HCT116 (cell line): ENCODE data around the gene TSPAN10. TPM values are rescaled to one million over a fixed set of nuclear protein-coding genes. Genes with fewer than 3 reads are reported as not detected.

ENCODE experiments used
- ATAC-seq: fragments of 200-7000 bp; cut with Tn5 transposase; 2 replicates; pipeline ENCODE4 v1.9.1; 2020; ENCODE audit warnings: mild to moderate bottlenecking, moderate library complexity
- BruUV-seq: library from RNA; stranded (reverse); fragments of 400-500 nt; replicated peaks from 2 replicates; lab custom pipeline; 2021; lab: Mats Ljungman, UMichigan
- CTCF ChIA-PET: fragments of 300-600 bp; sonication (Branson Sonifier 250); formaldehyde crosslinking; loops from one replicate; lab custom pipeline; 2021; ENCODE audit warnings: antibody characterized with exemption; lab: Charles Lee
- POLR2A ChIA-PET: fragments of 300-600, 350-600 bp; sonication (Branson Sonifier 250); formaldehyde crosslinking; loops from one replicate; lab custom pipeline; 2021; ENCODE audit warnings: antibody characterized with exemption; lab: Charles Lee
- RAD21 ChIA-PET, 2 experiments: fragments of 300-600 bp; sonication (Branson Sonifier 250); formaldehyde crosslinking; loops; one replicate each; lab custom pipeline; 2023; ENCODE audit warnings: low total read pairs in 2 of 2; ENCODE audit not compliant: uncharacterized antibody in 2 of 2, unreplicated experiment in 2 of 2, low non-redundant PET in 1 of 2; lab: Charles Lee
- DNase-seq: peaks from one replicate; pipeline ENCODE4 v3.0.0-alpha.2; 2010; ENCODE audit warnings: low read depth, low spot score
- H2AFZ ChIP-seq: fragments of 200-600 bp; shearing (Covaris generic), sonication (generic); 2 replicates; pipeline ENCODE4 v1.6.1; 2017; ENCODE audit warnings: low read depth, mixed run types, mixed read lengths, antibody characterized with exemption, low read length; ENCODE audit not compliant: poor library complexity, severe bottlenecking
- H3K27ac ChIP-seq: 2 replicates; pipeline ENCODE4 v1.5.1; 2012; ENCODE audit warnings: low read depth, low read length
- H3K27me3 ChIP-seq: fragments of 200-600 bp; sonication (generic); 2 replicates; pipeline ENCODE4 v1.6.1; 2016; ENCODE audit warnings: mixed run types, low read length, mixed read lengths; ENCODE audit not compliant: insufficient read depth
- H3K36me3 ChIP-seq, 2 experiments: fragments of 200-500 bp in 1 of 2; fragments of 200-600 bp in 1 of 2; sonication (Bioruptor generic) in 1 of 2; sonication (generic) in 1 of 2; 2 replicates each; pipeline versions ENCODE4 v1.5.1 to v1.6.1; 2014 to 2016; ENCODE audit warnings: low read length in 2 of 2, inconsistent platforms in 1 of 2, mixed read lengths in 1 of 2, mixed run types in 1 of 2; ENCODE audit not compliant: insufficient read depth in 2 of 2, control insufficient read depth in 1 of 2
- H3K4me1 ChIP-seq, 2 experiments: fragments of 200-600 bp in 1 of 2; sonication (generic) in 1 of 2; 2 replicates each; pipeline versions ENCODE4 v1.5.1 to v1.6.1; 2012 to 2017; ENCODE audit warnings: low read length in 2 of 2, inconsistent platforms in 1 of 2, mild to moderate bottlenecking in 1 of 2, mixed read lengths in 1 of 2, mixed run types in 1 of 2, moderate library complexity in 1 of 2; ENCODE audit not compliant: insufficient read depth in 2 of 2, control insufficient read depth in 1 of 2
- H3K4me2 ChIP-seq: fragments of 200-600 bp; sonication (generic); 2 replicates; pipeline ENCODE4 v1.6.1; 2017; ENCODE audit warnings: mixed run types, low read length, mixed read lengths
- H3K4me3 ChIP-seq, 2 experiments: fragments of 200-600 bp in 1 of 2; sonication (generic) in 1 of 2; replicated peaks in 1 of 2; 2 replicates each; pipeline ENCODE4 v1.5.1; 2011 to 2016; ENCODE audit warnings: low read length in 2 of 2, control low read depth in 1 of 2, low read depth in 1 of 2, mild to moderate bottlenecking in 1 of 2, mixed read lengths in 1 of 2, mixed run types in 1 of 2
- H3K79me2 ChIP-seq: fragments of 200-600 bp; sonication (generic); 2 replicates; pipeline ENCODE4 v1.6.1; 2017; ENCODE audit warnings: mild to moderate bottlenecking, mixed run types, low read length, moderate library complexity, mixed read lengths; ENCODE audit not compliant: insufficient read depth
- H3K9ac ChIP-seq: fragments of 200-600 bp; sonication (generic); 2 replicates; pipeline ENCODE4 v1.6.1; 2016; ENCODE audit warnings: low read length, mixed read lengths
- H3K9me2 ChIP-seq: fragments of 200-600 bp; sonication (generic), shearing (Covaris generic); 2 replicates; pipeline ENCODE4 v1.6.1; 2017; ENCODE audit warnings: mixed run types, mild to moderate bottlenecking, moderate library complexity; ENCODE audit not compliant: insufficient read depth
- H3K9me3 ChIP-seq, 2 experiments: fragments of 200-500 bp in 1 of 2; fragments of 200-600 bp in 1 of 2; sonication (Bioruptor generic) in 1 of 2; sonication (generic) in 1 of 2; 2 replicates each; pipeline ENCODE4 v1.6.1; 2014 to 2017; ENCODE audit warnings: low read length in 2 of 2, mixed read lengths in 2 of 2, inconsistent platforms in 1 of 2, low read depth in 1 of 2, mild to moderate bottlenecking in 1 of 2, mixed run types in 1 of 2, moderate library complexity in 1 of 2; ENCODE audit not compliant: control insufficient read depth in 1 of 2, insufficient read depth in 1 of 2
- H4K20me1 ChIP-seq: fragments of 200-600 bp; sonication (generic), shearing (Covaris generic); 2 replicates; pipeline ENCODE4 v1.6.1; 2017; ENCODE audit warnings: mixed run types, mild to moderate bottlenecking, moderate library complexity; ENCODE audit not compliant: insufficient read depth
- CBX3 ChIP-seq: IDR thresholded peaks from 2 replicates; pipeline ENCODE4 v1.6.1; 2012; ENCODE audit warnings: low read depth
- EGR1 ChIP-seq: IDR thresholded peaks from 2 replicates; pipeline ENCODE4 v1.6.1; 2012; ENCODE audit warnings: low read depth
- ELF1 ChIP-seq: IDR thresholded peaks from 2 replicates; pipeline ENCODE4 v1.6.1; 2012; ENCODE audit warnings: low read depth, borderline replicate concordance
- EZH2 ChIP-seq: fragments of 200-600 bp; sonication (generic); IDR thresholded peaks from 2 replicates; pipeline ENCODE4 v1.6.1; 2017; ENCODE audit warnings: antibody characterized with exemption, mixed run types
- EZH2phosphoT487 ChIP-seq: fragments of 200-600 bp; IDR thresholded peaks from 2 replicates; pipeline ENCODE4 v1.6.1; 2018; ENCODE audit warnings: antibody characterized with exemption, borderline replicate concordance
- FOSL1 ChIP-seq: IDR thresholded peaks from 2 replicates; pipeline ENCODE4 v1.6.1; 2012; ENCODE audit warnings: low read depth
- POLR2AphosphoS5 ChIP-seq: IDR thresholded peaks from 2 replicates; pipeline ENCODE4 v1.6.1; 2011; ENCODE audit warnings: mild to moderate bottlenecking, low read depth, low read length, moderate library complexity
- RAD21 ChIP-seq: IDR thresholded peaks from 2 replicates; pipeline ENCODE4 v1.6.1; 2012; ENCODE audit warnings: low read depth, mild to moderate bottlenecking
- SIN3A ChIP-seq: IDR thresholded peaks from 2 replicates; pipeline ENCODE4 v1.6.1; 2012; ENCODE audit warnings: low read depth
- SRF ChIP-seq: IDR thresholded peaks from 2 replicates; pipeline ENCODE4 v1.6.1; 2012; ENCODE audit warnings: low read depth
- TCF7L2 ChIP-seq: IDR thresholded peaks from 2 replicates; pipeline ENCODE4 v1.7.0; 2011; ENCODE audit warnings: borderline replicate concordance, inconsistent platforms; ENCODE audit not compliant: insufficient read depth, insufficient read length; ENCODE audit errors: extremely low read depth
- YY1 ChIP-seq: IDR thresholded peaks from 2 replicates; pipeline ENCODE4 v1.6.1; 2011; ENCODE audit warnings: low read length, low read depth, moderate library complexity, mild to moderate bottlenecking; ENCODE audit not compliant: insufficient replicate concordance; ENCODE audit errors: extremely low read depth
- ZNF274 ChIP-seq: fragments of 200-500 bp; sonication (Bioruptor generic); IDR thresholded peaks from 2 replicates; pipeline ENCODE4 v1.6.1; 2014; ENCODE audit warnings: mild to moderate bottlenecking, low read depth, low read length, inconsistent platforms
- intact Hi-C: fragments of 100-400 bp; cut with micrococcal nuclease; formaldehyde crosslinking; loops from 2 replicates; pipeline ENCODE4 v1.10.0; 2022
- total RNA-seq: library from RNA; stranded (reverse); gene quantifications from one replicate; pipeline ENCODE4 v1.2.1, GENCODE V29; 2021; ENCODE audit not compliant: unreplicated experiment
- TF ChIP-seq, protein P1 (sequence below): IDR thresholded peaks from 2 replicates; pipeline ENCODE4 v1.6.1; 2012; ENCODE audit warnings: low read depth
- TF ChIP-seq, protein P2 (sequence below): IDR thresholded peaks from 2 replicates; pipeline ENCODE4 v1.6.1; 2011; ENCODE audit warnings: mild to moderate bottlenecking, low read length, moderate library complexity; ENCODE audit not compliant: insufficient replicate concordance; ENCODE audit errors: extremely low read depth
- TF ChIP-seq, protein P3 (sequence below): IDR thresholded peaks from 2 replicates; pipeline ENCODE4 v1.6.1; 2012
- TF ChIP-seq, protein P4 (sequence below), 3 experiments: fragments of 200-600 bp in 1 of 3; sonication (generic) in 1 of 3; IDR thresholded peaks in 2 of 3; conservative IDR thresholded peaks in 1 of 3; 2 replicates each; pipeline ENCODE4 v1.5.1; 2012 to 2017; ENCODE audit warnings: low read depth in 2 of 3, low read length in 2 of 3, antibody characterized with exemption in 1 of 3, borderline replicate concordance in 1 of 3, control low read depth in 1 of 3, mild to moderate bottlenecking in 1 of 3, mixed read lengths in 1 of 3, mixed run types in 1 of 3, moderate library complexity in 1 of 3; ENCODE audit not compliant: insufficient read depth in 1 of 3
- TF ChIP-seq, protein P5 (sequence below): IDR thresholded peaks from 2 replicates; pipeline ENCODE4 v1.6.1; 2012

Gene TSPAN10
- total RNA-seq, 1 experiment from 2014 or later: 2.3 TPM

DNA sequence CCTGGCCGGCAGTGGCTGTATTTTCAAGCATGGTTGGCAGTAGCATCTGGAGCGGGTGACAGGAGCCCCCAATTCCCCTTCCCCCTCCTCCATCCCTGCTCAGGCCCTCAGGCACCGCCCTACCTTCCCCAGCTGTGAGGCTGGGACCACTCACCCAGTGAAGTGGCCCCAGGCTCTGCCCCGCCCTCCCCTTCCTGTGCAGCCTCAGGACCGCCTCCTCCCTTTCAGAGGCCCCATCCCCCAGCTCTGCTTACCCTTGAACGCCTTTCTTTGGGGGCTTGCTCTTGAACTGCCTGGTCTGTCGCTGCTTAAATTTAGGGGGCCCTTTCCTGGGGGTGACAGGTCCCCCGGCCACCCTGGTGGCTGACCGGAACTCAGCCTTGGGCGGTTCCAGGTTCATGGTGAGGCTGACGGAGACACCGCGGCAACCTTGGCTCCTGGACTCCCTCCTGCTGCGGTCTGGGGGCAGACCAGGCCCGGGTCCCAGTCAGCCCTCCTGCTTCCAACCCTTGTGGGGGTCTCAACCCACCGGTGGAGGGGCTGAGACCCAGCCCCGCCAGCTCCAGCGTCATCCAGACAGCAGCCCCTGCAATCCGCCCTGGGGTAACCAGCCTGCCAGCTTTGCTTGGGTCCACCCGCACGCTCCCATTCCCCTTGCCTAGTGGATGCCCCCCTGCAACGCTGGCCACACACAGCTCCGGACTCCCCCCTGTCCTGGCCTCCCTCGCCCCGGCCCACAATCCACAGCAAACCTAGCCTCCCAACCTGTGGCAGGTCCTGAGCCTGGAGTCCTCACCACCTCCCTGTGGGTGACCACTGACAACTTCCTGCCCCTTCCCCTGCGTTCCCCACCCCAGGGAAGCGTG, 16.1 kb downstream of the TSPAN10 start:
- ATAC-seq: no peak
- TF ChIP-seq, protein P1, sequence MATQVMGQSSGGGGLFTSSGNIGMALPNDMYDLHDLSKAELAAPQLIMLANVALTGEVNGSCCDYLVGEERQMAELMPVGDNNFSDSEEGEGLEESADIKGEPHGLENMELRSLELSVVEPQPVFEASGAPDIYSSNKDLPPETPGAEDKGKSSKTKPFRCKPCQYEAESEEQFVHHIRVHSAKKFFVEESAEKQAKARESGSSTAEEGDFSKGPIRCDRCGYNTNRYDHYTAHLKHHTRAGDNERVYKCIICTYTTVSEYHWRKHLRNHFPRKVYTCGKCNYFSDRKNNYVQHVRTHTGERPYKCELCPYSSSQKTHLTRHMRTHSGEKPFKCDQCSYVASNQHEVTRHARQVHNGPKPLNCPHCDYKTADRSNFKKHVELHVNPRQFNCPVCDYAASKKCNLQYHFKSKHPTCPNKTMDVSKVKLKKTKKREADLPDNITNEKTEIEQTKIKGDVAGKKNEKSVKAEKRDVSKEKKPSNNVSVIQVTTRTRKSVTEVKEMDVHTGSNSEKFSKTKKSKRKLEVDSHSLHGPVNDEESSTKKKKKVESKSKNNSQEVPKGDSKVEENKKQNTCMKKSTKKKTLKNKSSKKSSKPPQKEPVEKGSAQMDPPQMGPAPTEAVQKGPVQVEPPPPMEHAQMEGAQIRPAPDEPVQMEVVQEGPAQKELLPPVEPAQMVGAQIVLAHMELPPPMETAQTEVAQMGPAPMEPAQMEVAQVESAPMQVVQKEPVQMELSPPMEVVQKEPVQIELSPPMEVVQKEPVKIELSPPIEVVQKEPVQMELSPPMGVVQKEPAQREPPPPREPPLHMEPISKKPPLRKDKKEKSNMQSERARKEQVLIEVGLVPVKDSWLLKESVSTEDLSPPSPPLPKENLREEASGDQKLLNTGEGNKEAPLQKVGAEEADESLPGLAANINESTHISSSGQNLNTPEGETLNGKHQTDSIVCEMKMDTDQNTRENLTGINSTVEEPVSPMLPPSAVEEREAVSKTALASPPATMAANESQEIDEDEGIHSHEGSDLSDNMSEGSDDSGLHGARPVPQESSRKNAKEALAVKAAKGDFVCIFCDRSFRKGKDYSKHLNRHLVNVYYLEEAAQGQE: no peak
- no peak for TF ChIP-seq SRF
- TF ChIP-seq, protein P2, sequence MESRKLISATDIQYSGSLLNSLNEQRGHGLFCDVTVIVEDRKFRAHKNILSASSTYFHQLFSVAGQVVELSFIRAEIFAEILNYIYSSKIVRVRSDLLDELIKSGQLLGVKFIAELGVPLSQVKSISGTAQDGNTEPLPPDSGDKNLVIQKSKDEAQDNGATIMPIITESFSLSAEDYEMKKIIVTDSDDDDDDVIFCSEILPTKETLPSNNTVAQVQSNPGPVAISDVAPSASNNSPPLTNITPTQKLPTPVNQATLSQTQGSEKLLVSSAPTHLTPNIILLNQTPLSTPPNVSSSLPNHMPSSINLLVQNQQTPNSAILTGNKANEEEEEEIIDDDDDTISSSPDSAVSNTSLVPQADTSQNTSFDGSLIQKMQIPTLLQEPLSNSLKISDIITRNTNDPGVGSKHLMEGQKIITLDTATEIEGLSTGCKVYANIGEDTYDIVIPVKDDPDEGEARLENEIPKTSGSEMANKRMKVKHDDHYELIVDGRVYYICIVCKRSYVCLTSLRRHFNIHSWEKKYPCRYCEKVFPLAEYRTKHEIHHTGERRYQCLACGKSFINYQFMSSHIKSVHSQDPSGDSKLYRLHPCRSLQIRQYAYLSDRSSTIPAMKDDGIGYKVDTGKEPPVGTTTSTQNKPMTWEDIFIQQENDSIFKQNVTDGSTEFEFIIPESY: no peak
- no peak for TF ChIP-seq ZNF274
- TF ChIP-seq EZH2phosphoT487: no peak
- no peak for TF ChIP-seq RAD21
- TF ChIP-seq, protein P3, sequence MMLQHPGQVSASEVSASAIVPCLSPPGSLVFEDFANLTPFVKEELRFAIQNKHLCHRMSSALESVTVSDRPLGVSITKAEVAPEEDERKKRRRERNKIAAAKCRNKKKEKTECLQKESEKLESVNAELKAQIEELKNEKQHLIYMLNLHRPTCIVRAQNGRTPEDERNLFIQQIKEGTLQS: no peak
- TF ChIP-seq TCF7L2: no peak
- TF ChIP-seq SIN3A: no peak
- TF ChIP-seq, protein P4, sequence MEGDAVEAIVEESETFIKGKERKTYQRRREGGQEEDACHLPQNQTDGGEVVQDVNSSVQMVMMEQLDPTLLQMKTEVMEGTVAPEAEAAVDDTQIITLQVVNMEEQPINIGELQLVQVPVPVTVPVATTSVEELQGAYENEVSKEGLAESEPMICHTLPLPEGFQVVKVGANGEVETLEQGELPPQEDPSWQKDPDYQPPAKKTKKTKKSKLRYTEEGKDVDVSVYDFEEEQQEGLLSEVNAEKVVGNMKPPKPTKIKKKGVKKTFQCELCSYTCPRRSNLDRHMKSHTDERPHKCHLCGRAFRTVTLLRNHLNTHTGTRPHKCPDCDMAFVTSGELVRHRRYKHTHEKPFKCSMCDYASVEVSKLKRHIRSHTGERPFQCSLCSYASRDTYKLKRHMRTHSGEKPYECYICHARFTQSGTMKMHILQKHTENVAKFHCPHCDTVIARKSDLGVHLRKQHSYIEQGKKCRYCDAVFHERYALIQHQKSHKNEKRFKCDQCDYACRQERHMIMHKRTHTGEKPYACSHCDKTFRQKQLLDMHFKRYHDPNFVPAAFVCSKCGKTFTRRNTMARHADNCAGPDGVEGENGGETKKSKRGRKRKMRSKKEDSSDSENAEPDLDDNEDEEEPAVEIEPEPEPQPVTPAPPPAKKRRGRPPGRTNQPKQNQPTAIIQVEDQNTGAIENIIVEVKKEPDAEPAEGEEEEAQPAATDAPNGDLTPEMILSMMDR (IDR thresholded peaks at IDR 0.05 in 2 of 3, conservative IDR thresholded peaks at IDR 0.05 in 1 of 3; ENCODE audit: borderline replicate concordance in 1 of 3, insufficient read depth in 1 of 3, low read depth in 2 of 3, low read length in 2 of 3): no peak
- TF ChIP-seq, protein P5, sequence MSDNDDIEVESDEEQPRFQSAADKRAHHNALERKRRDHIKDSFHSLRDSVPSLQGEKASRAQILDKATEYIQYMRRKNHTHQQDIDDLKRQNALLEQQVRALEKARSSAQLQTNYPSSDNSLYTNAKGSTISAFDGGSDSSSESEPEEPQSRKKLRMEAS: no peak
- TF ChIP-seq EGR1: no peak
- no peak for TF ChIP-seq POLR2AphosphoS5
- TF ChIP-seq CBX3: no peak
- no peak for TF ChIP-seq ELF1
- TF ChIP-seq YY1: no peak
- TF ChIP-seq EZH2: no peak
- TF ChIP-seq FOSL1: no peak

More for the DNA sequence above, 16.1 kb downstream of the TSPAN10 start:
- intact Hi-C loops: no loop called here
- Histone ChIP-seq H3K4me3 (no peak overlapping the region), H3K27me3 (no peaks in the 10 kb centered on the region), H3K27ac (no peak overlapping the region), H3K9me3 (peaks cover 0 to 5% of the 10 kb centered on the region in 2 experiments; a peak in 1 of 4 replicates), H2AFZ (no peak overlapping the region), H3K4me2 (no peak overlapping the region), H3K9me2 (no peaks in the 10 kb centered on the region), H3K79me2 (no peaks in the 10 kb centered on the region), H3K4me1 (peaks cover 7 to 19% of the 10 kb centered on the region in 2 experiments; a peak in 3 of 4 replicates), H4K20me1 (no peaks in the 10 kb centered on the region), H3K36me3 (no peaks in the 10 kb centered on the region), H3K9ac (no peak overlapping the region)
- ChIA-PET CTCF (no interaction called here), POLR2A (no interaction called here), RAD21 (no interaction called here)
- no TSS peak for BruUV-seq
- no peak for DNase-seq
